HG02943 (cell line): ENCODE data around the gene SPZ1.
"Not testable (repeated sequence)": the region's sequence is repeated elsewhere in the genome, so short reads cannot be mapped to it uniquely, and the experiment has no call there.

Experiments used
- ATAC-seq: cut with Tn5 transposase; IDR thresholded peaks from one replicate; pipeline ENCODE4 v1.9.1; 2021; ENCODE audit warnings: mild to moderate bottlenecking, low read depth, moderate library complexity; ENCODE audit not compliant: unreplicated experiment

The SPZ1 gene, protein sequence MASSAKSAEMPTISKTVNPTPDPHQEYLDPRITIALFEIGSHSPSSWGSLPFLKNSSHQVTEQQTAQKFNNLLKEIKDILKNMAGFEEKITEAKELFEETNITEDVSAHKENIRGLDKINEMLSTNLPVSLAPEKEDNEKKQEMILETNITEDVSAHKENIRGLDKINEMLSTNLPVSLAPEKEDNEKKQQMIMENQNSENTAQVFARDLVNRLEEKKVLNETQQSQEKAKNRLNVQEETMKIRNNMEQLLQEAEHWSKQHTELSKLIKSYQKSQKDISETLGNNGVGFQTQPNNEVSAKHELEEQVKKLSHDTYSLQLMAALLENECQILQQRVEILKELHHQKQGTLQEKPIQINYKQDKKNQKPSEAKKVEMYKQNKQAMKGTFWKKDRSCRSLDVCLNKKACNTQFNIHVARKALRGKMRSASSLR

DNA sequence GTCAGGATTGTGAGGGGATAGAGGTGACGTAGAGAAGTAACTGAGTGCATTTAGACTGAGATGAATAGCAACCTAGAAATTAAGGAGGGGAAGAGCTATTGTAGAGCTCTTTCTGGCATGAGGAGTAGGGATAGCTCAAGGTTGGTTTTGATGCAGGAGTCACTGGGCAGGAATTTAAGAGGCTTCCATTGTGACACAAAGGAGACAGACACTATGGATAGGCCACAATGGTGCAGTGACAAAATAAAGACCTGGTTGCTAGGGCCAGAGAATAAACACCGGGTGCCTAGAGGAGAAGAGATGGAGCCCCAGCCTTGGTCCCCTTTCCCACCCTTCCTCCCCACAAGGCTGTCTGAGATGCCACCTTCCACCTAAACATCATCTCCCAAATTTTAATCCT, at the start of gene SPZ1:
TSS of gene SPZ1 (plus strand) at position 301 of the 400 bp plus-strand sequence. CDS start 214 bp downstream, outside the sequence.
- ATAC-seq, result no peak

DNA sequence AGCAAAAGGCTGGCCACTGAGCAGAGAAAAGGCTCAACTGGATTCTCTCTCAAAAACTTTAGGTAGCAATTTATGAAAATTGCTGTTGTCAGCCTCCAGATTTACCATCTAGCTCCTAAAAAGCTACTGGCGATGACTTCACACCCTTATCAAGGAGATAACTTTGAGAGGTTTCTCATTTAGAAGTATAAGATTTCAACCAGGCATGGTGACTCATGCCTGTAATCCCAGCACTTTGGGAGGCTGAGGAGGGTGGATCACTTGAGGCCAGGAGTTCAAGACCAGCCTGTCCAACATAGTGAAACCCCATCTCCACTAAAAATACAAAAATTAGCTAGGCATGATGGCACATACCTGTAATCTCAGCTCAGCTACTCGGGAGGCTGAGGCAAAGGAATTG, 49.3 kb upstream of the SPZ1 start:
- not testable (repeated sequence) for ATAC-seq

DNA sequence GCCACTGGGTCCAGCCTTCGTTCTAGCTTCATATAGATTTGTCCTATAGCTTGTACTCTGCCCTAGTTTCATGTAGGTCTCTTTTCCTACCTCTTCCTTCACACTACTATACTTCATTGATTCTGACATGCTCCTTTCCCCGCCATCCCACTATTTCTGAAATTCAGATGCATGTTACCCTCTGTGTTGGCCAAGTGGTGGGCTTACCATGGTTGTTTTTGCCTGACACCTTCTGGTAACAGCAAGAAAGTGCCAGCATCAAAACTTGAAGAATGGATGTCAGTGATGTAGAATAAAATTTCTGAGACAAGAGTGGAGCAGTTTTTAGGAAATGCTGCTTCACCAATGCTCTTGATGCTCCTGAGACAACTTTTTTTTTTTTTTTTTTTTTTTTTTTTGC, 44.5 kb upstream of the SPZ1 start:
- no peak for ATAC-seq

DNA sequence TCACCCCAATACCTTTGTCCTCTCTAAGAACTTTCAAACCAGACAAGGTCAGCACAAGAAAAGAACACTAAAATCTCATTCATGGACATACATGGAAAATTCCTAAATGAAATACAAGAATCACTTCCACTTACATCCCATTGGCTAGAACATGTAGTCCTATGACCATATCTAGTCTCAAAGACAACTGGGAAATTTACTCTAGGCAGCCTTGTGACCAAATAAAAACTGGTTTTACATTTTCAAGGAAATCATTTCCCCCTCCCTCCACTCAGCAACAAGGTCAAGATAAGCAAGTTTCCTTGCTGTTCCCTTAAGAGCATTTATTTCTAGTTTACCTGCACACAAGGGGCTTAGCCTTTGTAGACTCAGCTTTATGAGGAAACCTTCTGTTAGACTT, 43.6 kb upstream of the SPZ1 start:
- ATAC-seq, result no peak

DNA sequence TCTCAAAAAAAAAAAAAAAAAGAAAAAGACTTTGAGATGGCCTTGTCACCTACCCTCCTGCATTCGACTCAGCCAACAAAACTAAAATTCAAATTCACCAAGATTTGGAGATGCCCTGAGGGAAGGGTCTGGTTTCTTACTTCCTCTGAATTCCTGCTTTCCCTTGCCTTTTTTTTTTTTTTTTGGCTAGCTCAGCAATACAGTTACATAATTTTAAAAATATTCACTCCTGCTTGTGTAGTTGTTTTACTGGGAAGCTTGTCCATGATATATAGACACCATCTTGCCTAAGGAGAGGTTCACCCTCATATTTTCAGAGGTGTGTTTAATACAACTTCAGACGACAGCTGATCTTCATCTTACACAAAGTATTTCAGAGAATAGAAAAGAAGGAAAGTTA, 42.6 kb upstream of the SPZ1 start:
- ATAC-seq, result no peak

DNA sequence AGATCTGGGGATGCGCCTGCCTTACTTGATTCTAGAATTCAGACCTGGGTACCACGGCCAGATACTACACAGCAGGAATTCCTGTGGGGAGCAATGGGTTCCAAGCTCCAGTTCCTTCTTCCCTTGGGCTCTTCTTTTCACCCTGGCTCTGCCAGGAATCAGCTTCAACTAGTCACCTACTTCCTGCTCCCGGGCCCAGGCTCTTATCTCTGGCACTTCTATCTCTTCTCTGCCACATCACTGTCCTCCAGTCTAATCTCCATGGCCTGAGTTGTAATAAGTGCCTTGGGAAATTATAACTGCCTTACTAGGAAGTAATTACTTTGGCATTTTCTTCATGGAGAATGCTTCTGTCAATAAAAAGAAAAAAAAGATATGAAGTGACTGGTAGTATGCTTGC, 37.7 kb upstream of the SPZ1 start:
- ATAC-seq, result no peak

DNA sequence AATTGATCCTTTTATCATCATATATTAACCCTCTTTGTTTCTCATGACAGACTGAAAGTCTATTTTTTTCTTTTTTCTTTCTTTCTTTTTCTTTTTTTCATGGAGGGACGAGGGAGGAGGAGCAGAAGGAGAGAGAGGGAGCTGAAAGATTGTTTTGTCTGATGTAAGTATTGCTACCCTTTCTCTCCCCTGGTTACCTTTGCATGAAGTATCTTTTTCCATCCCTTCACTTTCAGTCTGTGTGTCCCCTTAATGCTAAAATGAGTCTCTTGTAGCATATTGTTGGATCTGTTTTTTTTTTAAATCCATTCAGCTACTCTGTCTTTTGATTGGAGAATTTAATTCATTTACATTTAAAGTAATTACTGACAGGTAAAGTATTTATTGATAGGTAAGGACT, 36.4 kb upstream of the SPZ1 start:
- ATAC-seq, result no peak

DNA sequence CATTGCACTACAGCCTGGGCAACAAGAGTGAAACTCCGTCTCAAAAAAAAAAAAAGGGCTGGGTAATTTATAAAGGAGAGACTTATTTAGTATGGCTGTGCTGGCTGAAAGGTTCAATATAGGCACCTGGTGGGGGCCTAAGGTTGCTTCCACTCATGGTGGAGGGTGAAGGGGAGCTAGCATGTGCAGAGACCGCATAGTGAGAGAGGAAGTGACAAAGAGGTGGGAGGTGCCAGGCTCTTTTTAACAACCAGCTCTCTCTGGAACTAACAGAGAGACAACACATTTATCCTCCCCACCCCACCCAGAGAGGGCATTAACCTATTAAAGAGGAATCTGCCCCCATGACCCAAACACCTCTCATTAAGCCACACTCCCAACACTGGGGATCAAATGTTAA, 35.1 kb upstream of the SPZ1 start:
- no peak for ATAC-seq

DNA sequence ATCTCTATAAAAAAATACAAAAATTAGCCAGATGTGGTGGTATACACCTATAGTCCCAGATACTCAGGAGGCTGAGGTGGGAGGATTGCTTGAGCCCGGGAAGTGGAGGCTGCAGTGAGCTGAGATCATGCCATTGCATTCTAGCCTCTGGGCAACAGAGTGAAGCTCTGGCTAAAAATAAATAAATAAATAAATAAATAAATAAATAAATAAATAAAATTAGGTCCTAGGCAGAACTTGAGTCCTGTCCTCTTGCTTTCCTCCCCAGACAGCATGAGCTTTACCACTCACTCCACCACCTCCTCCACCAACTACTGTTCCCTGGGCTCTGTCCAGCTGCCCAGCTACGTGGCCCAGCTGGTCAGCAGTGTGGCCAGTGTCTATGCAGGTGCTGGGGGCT, 31.6 kb upstream of the SPZ1 start:
- ATAC-seq, result no peak

DNA sequence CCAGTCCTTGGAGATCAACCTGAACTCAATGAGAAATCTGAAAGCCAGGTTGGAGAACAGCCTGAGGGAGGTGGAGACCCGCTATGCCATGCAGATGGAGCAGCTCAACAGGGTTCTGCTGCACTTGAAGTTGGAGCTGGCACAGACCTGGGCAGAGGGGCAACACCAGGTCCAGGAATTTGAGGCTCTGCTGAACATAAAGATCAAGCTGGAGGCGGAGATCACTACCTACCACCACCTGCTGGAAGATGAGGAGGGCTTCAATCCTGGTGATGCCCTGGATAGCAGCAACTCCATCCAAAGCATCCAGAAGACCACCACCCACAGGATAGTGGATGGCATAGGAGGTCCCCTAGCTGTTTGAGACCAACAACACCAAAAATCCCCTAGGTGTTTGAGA, 30.5 kb upstream of the SPZ1 start:
- no peak for ATAC-seq

DNA sequence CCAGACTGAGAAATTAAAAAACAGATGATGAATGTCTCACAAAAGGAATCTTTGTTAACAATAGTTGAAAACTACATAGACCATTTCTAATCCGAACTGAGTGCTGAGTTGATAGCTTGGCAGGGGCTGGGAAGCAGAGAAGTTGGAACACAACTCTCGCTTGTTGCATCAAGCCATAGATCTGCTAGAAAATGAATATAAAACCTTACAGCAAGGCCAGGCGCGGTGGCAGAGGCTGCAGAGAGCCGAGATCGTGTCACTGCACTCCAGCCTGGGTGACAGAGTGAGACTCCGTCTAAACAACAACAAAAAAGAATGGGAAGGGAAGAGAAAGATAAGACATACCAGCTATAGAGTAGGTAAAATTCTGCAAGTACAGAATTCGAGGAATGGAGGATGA, 28.0 kb upstream of the SPZ1 start:
- no peak for ATAC-seq

DNA sequence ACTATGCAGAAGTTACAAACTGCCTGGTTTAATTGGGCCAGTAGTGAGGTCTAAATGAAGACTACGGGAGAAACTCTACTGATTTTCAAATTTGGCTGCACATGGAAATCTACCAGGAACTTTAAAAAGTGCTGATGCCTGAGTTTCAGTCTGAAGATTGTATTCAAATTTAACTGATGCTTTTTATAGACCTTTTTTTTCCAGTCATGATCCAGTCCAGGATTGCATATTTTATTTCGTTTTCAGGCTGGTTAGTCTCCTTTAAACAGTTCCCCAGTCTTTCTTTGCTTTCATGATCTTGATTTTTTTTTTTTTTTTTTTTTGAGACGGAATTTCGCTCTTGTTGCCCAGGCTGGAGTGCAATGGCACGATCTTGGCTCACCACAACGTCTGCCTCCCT, 23.7 kb upstream of the SPZ1 start:
- ATAC-seq, result no peak

DNA sequence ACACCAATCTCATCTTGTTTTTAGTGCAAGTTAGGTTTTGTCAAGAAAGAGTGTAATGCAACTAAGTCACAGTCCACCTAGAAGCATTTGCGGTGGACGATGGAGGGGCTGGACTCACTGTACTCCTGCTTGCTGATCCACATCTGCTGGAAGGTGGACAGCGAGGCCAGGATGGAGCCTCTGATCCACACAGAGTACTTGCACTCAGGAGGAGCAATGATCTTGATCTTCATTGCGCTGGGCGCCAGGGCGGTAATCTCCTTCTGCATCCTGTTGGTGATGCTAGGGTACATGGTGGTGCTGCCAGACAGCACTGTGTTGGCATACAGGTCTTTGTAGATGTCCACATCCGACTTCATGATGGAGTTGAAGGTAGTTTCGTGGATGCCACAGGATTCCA, 20.2 kb upstream of the SPZ1 start:
- no peak for ATAC-seq

DNA sequence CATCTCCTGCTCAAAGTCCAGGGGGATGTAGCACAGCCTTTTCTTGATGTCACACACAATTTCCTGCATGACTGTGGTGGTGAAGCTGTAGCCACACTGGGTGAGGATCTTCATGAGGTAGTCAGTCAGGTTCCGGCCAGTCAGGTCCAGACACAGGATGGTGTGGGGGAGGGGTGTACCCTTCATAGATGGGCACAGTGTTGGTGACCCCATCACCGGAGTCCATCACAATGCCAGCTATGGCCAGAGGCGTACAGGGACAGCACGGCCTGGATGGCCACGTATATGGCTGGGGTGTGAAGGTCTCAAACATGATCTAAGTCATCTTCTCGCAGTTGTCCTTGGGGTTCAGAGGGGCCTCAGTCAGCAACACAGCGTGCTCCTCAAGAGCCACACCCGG, 19.7 kb upstream of the SPZ1 start:
- no peak for ATAC-seq

DNA sequence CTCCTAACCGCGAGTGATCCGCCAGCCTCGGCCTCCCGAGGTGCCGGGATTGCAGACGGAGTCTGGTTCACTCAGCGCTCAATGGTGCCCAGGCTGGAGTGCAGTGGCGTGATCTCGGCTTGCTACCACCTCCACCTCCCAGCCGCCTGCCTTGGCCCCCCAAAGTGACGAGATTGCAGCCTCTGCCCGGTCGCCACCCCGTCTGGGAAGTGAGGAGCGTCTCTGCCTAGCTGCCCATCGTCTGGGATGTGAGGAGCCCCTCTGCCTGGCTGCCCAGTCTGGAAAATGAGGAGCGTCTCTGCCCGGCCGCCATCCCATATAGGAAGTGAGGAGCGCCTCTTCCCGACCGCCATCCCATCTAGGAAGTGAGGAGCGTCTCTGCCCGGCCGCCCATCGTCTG, 19.0 kb upstream of the SPZ1 start:
- not testable (repeated sequence) for ATAC-seq

DNA sequence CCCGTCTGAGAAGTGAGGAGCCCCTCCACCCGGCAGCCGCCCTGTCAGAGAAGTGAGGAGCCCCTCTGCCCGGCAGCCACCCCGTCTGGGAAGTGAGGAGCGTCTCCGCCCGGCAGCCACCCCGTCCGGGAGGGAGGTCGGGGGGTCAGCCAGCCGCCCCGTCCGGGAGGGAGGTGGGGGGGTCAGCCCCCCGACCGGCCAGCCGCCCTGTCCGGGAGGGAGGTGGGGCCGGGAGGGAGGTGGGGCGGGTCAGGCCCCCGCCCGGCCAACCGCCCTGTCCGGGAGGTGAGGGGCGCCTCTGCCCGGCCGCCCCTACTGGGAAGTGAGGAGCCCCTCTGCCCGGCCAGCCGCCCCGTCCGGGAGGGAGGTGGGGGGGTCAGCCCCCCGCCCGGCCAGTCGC, 18.5 kb upstream of the SPZ1 start:
- not testable (repeated sequence) for ATAC-seq

DNA sequence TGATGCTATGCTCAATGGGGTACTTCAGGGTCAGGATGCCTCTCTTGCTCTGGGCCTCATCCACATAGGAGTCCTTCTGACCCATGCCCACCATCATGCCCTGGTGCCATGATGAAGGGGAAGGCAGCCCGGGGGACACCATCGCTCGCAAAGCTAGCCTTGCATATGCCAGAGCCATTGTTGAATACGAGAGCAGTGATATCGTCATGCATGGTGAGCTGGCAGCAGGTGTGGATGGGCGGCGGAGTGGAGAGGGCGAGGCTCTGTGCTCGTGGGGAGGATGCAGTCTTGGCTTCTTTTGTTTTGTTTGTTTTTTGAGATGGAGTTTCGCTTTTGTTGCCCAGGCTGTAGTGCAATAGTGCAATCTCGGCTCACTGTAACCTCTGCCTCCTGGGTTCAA, 17.2 kb upstream of the SPZ1 start:
- no peak for ATAC-seq

DNA sequence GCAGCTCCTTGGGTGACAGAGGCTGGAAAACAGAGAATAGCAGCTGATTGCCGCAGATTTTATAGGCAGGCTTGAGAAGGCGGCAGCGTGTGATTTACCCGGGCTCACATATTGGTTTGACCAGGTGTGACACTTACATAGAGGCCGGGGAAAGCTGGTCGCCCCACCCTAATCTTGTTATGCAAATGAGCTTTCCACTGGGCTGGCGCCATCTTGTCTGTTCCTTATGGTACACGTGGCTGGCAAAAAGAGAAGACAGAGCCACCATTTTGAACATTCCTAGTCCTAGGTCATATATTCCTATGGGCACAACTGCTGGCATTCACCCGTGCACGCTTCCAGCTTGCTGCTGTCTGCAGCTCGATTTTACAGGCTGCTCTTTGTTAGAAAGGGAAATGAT, 11.3 kb upstream of the SPZ1 start:
- no peak for ATAC-seq

DNA sequence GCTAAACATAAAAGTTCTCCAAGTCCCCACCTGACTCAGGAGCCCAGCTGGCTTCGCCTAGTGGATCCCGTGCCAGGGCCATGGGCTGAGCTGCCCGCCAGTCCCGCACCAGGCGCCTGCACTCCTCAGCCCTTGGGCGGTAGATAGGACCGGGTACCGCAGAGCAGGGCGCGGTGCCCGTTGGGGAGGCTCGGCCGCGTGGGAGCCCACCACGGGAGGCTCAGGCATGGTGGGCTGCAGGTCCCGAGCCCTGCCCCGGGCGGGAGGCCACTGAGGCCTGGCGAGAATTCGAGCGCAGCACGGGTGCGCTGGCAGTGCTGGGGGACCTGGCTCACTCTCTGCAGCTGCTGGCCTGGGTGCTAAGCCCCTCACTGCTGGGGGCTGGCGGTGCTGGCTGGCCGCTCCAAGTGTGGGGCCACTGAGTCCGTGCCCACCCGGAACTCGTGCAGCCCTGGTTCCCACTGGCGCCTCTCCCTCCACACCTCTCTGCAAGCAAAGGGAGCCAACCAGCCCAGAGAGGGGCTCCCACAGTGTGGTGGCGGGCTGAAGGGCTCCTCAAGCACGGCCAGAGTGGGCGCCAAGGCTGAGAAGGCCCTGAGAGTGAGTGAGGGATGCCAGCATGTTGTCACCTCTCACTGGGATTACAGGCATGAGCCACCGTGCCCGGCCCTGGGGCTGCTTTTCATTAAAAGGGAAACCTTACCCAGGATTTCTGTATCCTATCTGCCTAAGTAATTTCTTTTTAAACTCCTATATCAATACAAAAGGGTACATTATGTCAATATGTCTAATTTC, 9.7 kb upstream of the SPZ1 start:
- ATAC-seq, result no peak

DNA sequence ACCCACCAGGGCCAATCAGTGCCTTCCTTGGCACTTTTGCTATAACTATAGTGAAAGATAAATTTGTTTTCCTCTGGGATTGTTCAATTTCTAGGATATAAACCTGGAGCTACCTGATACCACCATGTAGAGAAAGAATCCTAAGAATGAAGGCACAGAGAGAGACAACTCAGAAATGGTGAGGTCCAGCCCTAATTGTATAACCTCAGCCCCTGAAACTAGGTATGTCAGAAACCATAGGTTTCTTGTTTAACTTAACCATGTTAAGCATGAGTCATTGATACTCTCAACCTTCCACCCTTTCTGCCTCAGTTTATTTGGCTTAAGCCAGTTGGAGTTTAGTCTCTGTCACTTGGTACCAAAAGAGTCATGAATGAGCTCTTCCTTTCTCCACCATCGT, 4.6 kb upstream of the SPZ1 start:
- no peak for ATAC-seq

DNA sequence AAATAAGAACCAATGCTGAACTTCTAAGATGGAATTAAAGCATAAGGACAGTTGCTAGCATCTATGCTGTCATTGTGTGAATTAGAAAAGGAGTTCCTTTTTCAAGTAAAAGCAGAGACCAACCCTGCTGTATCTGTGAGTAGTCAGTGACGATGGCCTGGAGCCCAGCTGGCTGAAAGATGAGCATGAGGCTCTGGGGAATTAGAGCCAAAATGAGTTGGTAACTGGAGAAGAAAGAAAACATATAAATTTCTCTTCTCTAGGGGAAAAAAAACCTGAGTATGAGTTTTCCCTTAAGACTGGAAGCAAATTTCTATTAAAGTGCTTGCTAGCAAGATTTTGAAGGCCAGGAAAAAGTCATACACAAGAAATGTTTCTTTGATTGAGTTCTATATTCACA, 1.6 kb upstream of the SPZ1 start:
- ATAC-seq, result no peak

DNA sequence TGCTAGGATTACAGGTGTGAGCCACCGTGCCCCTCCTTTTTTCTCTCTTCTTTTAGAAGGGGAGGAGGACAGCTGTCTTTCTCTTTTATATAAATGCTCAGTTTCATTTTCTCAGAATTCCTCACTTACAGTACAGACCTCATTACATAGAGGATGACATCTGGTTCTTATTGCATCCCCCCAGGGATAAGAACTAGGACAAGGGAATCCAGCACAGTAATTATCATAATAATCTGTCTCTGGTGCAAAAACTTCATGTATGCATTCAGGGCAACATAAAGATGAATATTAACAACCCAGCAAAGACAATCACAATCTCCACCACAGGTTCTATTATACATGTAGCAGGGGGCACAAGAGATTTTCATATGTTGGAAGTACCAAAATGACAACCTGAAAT, 5.1 kb downstream of the SPZ1 start:
- no peak for ATAC-seq
